Right lobe of liver (tissue), 4 donors: ENCODE results near the gene STAP2.

Experiments
- CTCF ChIP-seq, 4 donors: fragments of 200-600 bp in 3 of 4; fragments of 450-650 bp in 1 of 4; IDR thresholded peaks; one replicate each; pipeline versions ENCODE4 v1.5.1 to v1.8.0; 2016 to 2022; ENCODE audit warnings: antibody characterized with exemption in 4 of 4, mild to moderate bottlenecking in 2 of 4
- POLR2A ChIP-seq: fragments of 450-650 bp; IDR thresholded peaks from one replicate; pipeline ENCODE4 v1.6.1; 2017; ENCODE audit warnings: antibody characterized with exemption, mild to moderate bottlenecking
- donor health status: DM: no; HTN: no; CAD: no.
- donor health status: DM: no; HTN: no; CAD: no.
- donor health status: DM: no; HTN: yes; CAD: no.

- no peak for TF ChIP-seq CTCF (IDR thresholded peaks at IDR 0.05)
- no peak for TF ChIP-seq POLR2A
These were observed 16.3 kb upstream of the STAP2 start for GRCh38 chr19:4354897-4355296.
